Osteocyte (in vitro differentiated cells): ENCODE results near the gene SMIM14. TPM values are rescaled to one million over a fixed set of nuclear protein-coding genes. Genes with fewer than 3 reads are reported as not detected.
A peak's percentile ranks its signal among the peaks of the same experiment; 100 is the strongest.

Experiments
- DNase-seq: peaks from one replicate; pipeline ENCODE4 v3.0.0; 2021; ENCODE audit warnings: mixed read lengths; ENCODE audit not compliant: unreplicated experiment; ENCODE audit errors: extremely low spot score
- H3K27ac Mint-ChIP-seq: one replicate; pipeline ENCODE4 v1.8.0; 2021; ENCODE audit warnings: mild to moderate bottlenecking, mixed read lengths; ENCODE audit not compliant: unreplicated experiment
- H3K27me3 Mint-ChIP-seq: one replicate; pipeline ENCODE4 v1.8.0; 2021; ENCODE audit warnings: mixed read lengths; ENCODE audit not compliant: unreplicated experiment
- H3K36me3 Mint-ChIP-seq: one replicate; pipeline ENCODE4 v1.8.0; 2021; ENCODE audit warnings: mixed read lengths; ENCODE audit not compliant: unreplicated experiment
- H3K4me1 Mint-ChIP-seq: one replicate; pipeline ENCODE4 v1.8.0; 2021; ENCODE audit warnings: mixed read lengths; ENCODE audit not compliant: unreplicated experiment
- H3K4me3 Mint-ChIP-seq: one replicate; pipeline ENCODE4 v1.8.0; 2021; ENCODE audit warnings: mild to moderate bottlenecking, moderate library complexity, mixed read lengths; ENCODE audit not compliant: unreplicated experiment
- H3K9me3 Mint-ChIP-seq: one replicate; pipeline ENCODE4 v1.8.0; 2021; ENCODE audit warnings: mixed read lengths; ENCODE audit not compliant: unreplicated experiment
- CTCF ChIP-seq: fragments of 200-600 bp; sonication (generic); IDR thresholded peaks from 2 replicates; pipeline ENCODE4 v1.5.0; 2021; ENCODE audit warnings: antibody characterized with exemption, mild to moderate bottlenecking, moderate library complexity
- total RNA-seq: library from RNA; stranded (reverse); gene quantifications from 2 replicates; pipeline ENCODE4 v1.2.1, GENCODE V29; 2021

SMIM14 gene
- total RNA-seq, 1 donor from 2014 or later, result 67.1 TPM

GRCh38 chr4:39530682-39531081 lies 108.0 kb downstream of the SMIM14 start:
- no peak for TF ChIP-seq CTCF
- no peaks in the 10 kb centered on the region for H3K27me3 Mint-ChIP-seq
- H3K9me3 Mint-ChIP-seq, result peaks cover 17% of the 10 kb centered on the region
- peak overlapping the region; percentile 7 for H3K27ac Mint-ChIP-seq
- DNase-seq, result no peak
- peaks cover 35% of the 10 kb centered on the region for H3K36me3 Mint-ChIP-seq
- H3K4me3 Mint-ChIP-seq, result no peak overlapping the region
- peaks cover 15% of the 10 kb centered on the region for H3K4me1 Mint-ChIP-seq

GRCh38 chr4:39529534-39529933 lies 109.1 kb downstream of the SMIM14 start:
- Mint-ChIP-seq H3K4me3 (peak overlapping the region; percentile 10), H3K27ac (peak overlapping the region; percentile 31), H3K27me3 (no peaks in the 10 kb centered on the region), H3K36me3 (peaks cover 32% of the 10 kb centered on the region), H3K4me1 (peaks cover 26% of the 10 kb centered on the region), H3K9me3 (peaks cover 17% of the 10 kb centered on the region)
- no peak for DNase-seq
- TF ChIP-seq CTCF, result no peak

- peaks cover 17% of the 10 kb centered on the region for H3K9me3 Mint-ChIP-seq
- peaks cover 29% of the 10 kb centered on the region for H3K36me3 Mint-ChIP-seq
- H3K4me1 Mint-ChIP-seq, result peaks cover 40% of the 10 kb centered on the region
- peak; percentile 4 for TF ChIP-seq CTCF
- peak overlapping the region; percentile 98 for H3K4me3 Mint-ChIP-seq
- DNase-seq, result no peak
- H3K27me3 Mint-ChIP-seq, result no peaks in the 10 kb centered on the region
- H3K27ac Mint-ChIP-seq, result peak overlapping the region; percentile 98
Measured at GRCh38 chr4:39528061-39528465, 110.6 kb downstream of the SMIM14 start.

- Mint-ChIP-seq H3K27ac (peak within 1 kb of the TSS; percentile 98), H3K36me3 (peaks cover 23% of the 10 kb centered on the region)
Measured at GRCh38 chr4:39527296-39528060, 111.2 kb downstream of the SMIM14 start, which contains the start of gene UGDH. Gene UGDH, minus strand, starts transcription at chr4:39527439. Its CDS starts 5,927 bp downstream, at chr4:39521512.

More at GRCh38 chr4:39527296-39528060, 111.2 kb downstream of the SMIM14 start, which contains the start of gene UGDH:
- Mint-ChIP-seq H3K4me1 (peaks cover 46% of the 10 kb centered on the region), H3K9me3 (peaks cover 14% of the 10 kb centered on the region), H3K27me3 (no peaks in the 10 kb centered on the region), H3K4me3 (peak within 1 kb of the TSS; percentile 98)
- peak; percentile 10 for TF ChIP-seq CTCF
- DNase-seq, result peak; percentile 99
